ENCODE data around the gene FATE1.
A peak's percentile ranks its signal among the peaks of the same experiment; 100 is the strongest.

The FATE1 gene

DNA sequence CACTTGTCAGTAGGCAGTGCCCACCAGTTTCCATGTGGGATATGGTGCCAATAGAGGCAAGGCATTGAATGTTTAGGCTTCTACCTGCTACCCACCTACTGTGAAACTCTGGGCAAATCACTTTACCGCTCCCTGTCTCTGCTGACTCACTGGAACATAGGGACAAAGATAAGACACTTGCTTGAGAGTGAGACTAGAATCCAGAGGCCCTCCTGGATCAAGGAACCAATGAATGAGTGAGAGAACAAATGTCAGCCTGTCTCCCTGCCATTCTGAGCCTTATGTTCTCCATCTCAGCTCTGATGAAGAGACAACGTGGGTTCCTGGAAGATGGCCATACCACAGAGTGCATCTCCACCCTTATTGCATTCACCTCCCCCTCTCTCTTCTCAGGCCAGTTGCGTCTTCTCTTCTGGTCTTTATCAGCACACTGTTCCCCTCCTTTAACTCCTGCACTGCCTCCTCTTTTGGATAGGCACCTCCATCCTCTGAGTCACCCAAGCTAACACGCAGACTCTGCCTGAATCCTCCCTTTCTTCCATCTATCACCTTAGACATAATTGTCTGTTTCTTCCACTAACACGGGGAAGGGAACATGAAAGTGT, 35.9 kb upstream of the FATE1 start:
- no peaks in the 10 kb centered on the region for H3K27me3 ChIP-seq (ENCODE audit: insufficient read depth, low read length, poor library complexity, severe bottlenecking)
- no peaks in the 10 kb centered on the region for H3K79me2 ChIP-seq (ENCODE audit: insufficient read depth, low read length)
- H4K20me1 ChIP-seq (ENCODE audit: insufficient read depth, low read length, poor library complexity, severe bottlenecking), result no peaks in the 10 kb centered on the region
- no peaks in the 10 kb centered on the region for H3K36me3 ChIP-seq (ENCODE audit: insufficient read depth, low read length)
- no peaks in the 10 kb centered on the region for H3K4me1 ChIP-seq (ENCODE audit: insufficient read depth, low read length, poor library complexity, severe bottlenecking)
- H3K9ac ChIP-seq (ENCODE audit: low read depth, low read length, poor library complexity, severe bottlenecking), result no peak overlapping the region
- H3K9me2 ChIP-seq (replicated peaks; ENCODE audit: low read depth, low read length), result no peaks in the 10 kb centered on the region
- no peak overlapping the region for H3K4me3 ChIP-seq (ENCODE audit: low read length, poor library complexity, severe bottlenecking)
- no peak overlapping the region for H3K4me2 ChIP-seq (ENCODE audit: low read depth, low read length, poor library complexity, severe bottlenecking)
- H2AFZ ChIP-seq (ENCODE audit: low read length), result no peak overlapping the region
- H3F3A ChIP-seq (ENCODE audit: low read depth), result no peaks in the 10 kb centered on the region
- TF ChIP-seq, protein P1, sequence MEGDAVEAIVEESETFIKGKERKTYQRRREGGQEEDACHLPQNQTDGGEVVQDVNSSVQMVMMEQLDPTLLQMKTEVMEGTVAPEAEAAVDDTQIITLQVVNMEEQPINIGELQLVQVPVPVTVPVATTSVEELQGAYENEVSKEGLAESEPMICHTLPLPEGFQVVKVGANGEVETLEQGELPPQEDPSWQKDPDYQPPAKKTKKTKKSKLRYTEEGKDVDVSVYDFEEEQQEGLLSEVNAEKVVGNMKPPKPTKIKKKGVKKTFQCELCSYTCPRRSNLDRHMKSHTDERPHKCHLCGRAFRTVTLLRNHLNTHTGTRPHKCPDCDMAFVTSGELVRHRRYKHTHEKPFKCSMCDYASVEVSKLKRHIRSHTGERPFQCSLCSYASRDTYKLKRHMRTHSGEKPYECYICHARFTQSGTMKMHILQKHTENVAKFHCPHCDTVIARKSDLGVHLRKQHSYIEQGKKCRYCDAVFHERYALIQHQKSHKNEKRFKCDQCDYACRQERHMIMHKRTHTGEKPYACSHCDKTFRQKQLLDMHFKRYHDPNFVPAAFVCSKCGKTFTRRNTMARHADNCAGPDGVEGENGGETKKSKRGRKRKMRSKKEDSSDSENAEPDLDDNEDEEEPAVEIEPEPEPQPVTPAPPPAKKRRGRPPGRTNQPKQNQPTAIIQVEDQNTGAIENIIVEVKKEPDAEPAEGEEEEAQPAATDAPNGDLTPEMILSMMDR (conservative IDR thresholded peaks at IDR 0.05; ENCODE audit: low read length), result no peak
- TF ChIP-seq EZH2phosphoT487 (IDR thresholded peaks at IDR 0.05; ENCODE audit: borderline replicate concordance), result no peak
- no peaks in the 10 kb centered on the region for H3K9me3 ChIP-seq (ENCODE audit: insufficient read depth, low read depth, low read length)

DNA sequence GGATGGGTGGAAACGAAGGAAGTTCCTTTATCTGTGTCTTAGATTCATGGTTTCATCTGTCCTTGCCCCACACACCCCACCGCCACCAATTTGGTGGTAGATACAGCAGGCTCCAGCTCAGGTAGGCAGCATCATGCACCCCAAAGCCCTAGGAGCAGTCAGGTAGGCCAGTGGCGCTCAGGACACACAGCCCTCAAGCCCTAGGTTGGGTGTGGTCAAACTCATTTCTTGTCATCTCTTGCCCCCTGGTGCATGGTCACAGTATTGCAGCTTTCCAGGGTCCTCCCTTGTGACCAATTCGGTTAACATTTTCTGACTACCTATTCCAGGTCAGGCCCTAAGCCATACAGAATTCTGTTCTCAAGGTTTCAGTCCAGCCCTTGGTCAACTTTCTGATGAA, 35.0 kb upstream of the FATE1 start:
- H3K9ac ChIP-seq (ENCODE audit: low read depth, low read length, poor library complexity, severe bottlenecking), result no peak overlapping the region
- no peaks in the 10 kb centered on the region for H3K79me2 ChIP-seq (ENCODE audit: insufficient read depth, low read length)
- no peak overlapping the region for H3K4me2 ChIP-seq (ENCODE audit: low read depth, low read length, poor library complexity, severe bottlenecking)
- TF ChIP-seq EZH2phosphoT487 (IDR thresholded peaks at IDR 0.05; ENCODE audit: borderline replicate concordance), result no peak
- TF ChIP-seq, protein P1 (conservative IDR thresholded peaks at IDR 0.05; ENCODE audit: low read length), result peak; percentile 69
- H3K36me3 ChIP-seq (ENCODE audit: insufficient read depth, low read length), result no peaks in the 10 kb centered on the region
- no peaks in the 10 kb centered on the region for H3K9me2 ChIP-seq (replicated peaks; ENCODE audit: low read depth, low read length)
- H3K9me3 ChIP-seq (ENCODE audit: insufficient read depth, low read depth, low read length), result no peaks in the 10 kb centered on the region
- no peaks in the 10 kb centered on the region for H4K20me1 ChIP-seq (ENCODE audit: insufficient read depth, low read length, poor library complexity, severe bottlenecking)
- H3F3A ChIP-seq (ENCODE audit: low read depth), result no peaks in the 10 kb centered on the region
- no peak overlapping the region for H3K4me3 ChIP-seq (ENCODE audit: low read length, poor library complexity, severe bottlenecking)
- no peak overlapping the region for H2AFZ ChIP-seq (ENCODE audit: low read length)
- no peaks in the 10 kb centered on the region for H3K27me3 ChIP-seq (ENCODE audit: insufficient read depth, low read length, poor library complexity, severe bottlenecking)
- no peaks in the 10 kb centered on the region for H3K4me1 ChIP-seq (ENCODE audit: insufficient read depth, low read length, poor library complexity, severe bottlenecking)

DNA sequence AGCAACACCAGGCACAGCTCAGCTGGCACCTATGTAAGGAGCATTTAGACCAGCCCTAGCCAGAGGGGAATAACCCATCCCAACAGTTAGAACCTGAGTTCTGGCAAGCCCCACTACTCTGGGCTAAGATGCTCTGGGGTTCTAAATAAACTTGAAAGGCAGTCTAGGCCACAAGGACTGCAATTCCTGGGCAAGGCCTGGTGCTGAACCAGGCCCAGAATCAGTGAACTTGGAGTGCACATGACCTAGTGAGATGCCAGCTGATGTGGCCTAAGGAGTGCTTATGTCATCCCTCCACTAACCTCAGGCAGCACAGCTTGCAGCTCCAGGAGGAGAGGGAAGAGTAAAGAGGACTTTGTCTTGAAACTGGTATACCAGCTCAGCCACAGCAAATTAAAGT, 28.2 kb upstream of the FATE1 start:
- Histone ChIP-seq H3K4me3 (ENCODE audit: low read length, poor library complexity, severe bottlenecking) (no peak overlapping the region), H3K4me2 (ENCODE audit: low read depth, low read length, poor library complexity, severe bottlenecking) (no peak overlapping the region), H3K79me2 (ENCODE audit: insufficient read depth, low read length) (no peaks in the 10 kb centered on the region), H3K9me2 (replicated peaks; ENCODE audit: low read depth, low read length) (no peaks in the 10 kb centered on the region), H3K9me3 (ENCODE audit: insufficient read depth, low read depth, low read length) (no peaks in the 10 kb centered on the region), H3K9ac (ENCODE audit: low read depth, low read length, poor library complexity, severe bottlenecking) (no peak overlapping the region), H4K20me1 (ENCODE audit: insufficient read depth, low read length, poor library complexity, severe bottlenecking) (no peaks in the 10 kb centered on the region), H3K36me3 (ENCODE audit: insufficient read depth, low read length) (no peaks in the 10 kb centered on the region), H2AFZ (ENCODE audit: low read length) (no peak overlapping the region), H3K27me3 (ENCODE audit: insufficient read depth, low read length, poor library complexity, severe bottlenecking) (no peaks in the 10 kb centered on the region), H3F3A (ENCODE audit: low read depth) (no peaks in the 10 kb centered on the region), H3K4me1 (ENCODE audit: insufficient read depth, low read length, poor library complexity, severe bottlenecking) (no peaks in the 10 kb centered on the region)
- TF ChIP-seq EZH2phosphoT487 (IDR thresholded peaks at IDR 0.05; ENCODE audit: borderline replicate concordance), result no peak
- TF ChIP-seq, protein P1 (conservative IDR thresholded peaks at IDR 0.05; ENCODE audit: low read length), result no peak

Measured in Loucy (cell line).